ENCODE measurements around the gene PKNOX2.

Gene PKNOX2

DNA sequence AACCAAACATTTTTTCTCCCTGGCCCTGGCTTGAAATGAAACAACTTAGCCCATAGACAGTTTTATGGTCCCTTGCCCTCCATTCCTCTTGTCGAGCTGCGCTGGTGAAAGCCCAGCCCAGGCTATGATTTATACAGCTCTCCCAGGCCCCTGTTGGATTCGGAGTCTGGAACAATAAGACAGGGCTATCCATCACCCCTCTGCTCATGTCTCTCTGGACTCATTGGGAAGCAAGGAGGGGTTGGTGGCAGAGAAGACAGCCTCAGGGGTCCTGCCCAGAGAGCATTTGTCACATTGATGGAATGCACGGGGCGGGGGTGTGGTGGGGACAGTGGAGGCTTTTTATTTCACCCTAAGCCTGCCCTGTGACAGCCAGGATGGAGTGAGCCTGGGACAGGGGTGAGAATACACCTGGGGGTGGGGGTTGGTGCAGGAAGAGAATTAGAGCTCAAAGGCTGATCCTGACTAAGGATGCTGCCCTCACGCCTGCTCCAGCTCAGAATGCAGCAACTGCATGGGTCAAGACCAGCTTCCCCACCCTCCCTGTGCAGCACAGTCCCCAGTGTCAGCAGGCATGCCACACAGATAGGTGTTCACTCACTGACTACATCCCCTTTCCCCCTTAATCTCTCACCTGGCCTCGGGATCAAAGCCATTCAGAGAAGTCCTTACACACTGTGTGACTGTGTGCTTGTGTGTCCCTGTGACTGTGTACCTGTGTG is 10.0 kb upstream of the PKNOX2 start:
- Histone ChIP-seq H3K79me2 (ENCODE audit: insufficient read depth, low read depth) (no peaks in the 10 kb centered on the region), H2AFZ (ENCODE audit: low read depth) (no peak overlapping the region), H4K20me1 (ENCODE audit: insufficient read depth) (no peaks in the 10 kb centered on the region), H3K36me3 (ENCODE audit: insufficient read depth) (no peaks in the 10 kb centered on the region), H3K4me3 (IDR thresholded peaks at IDR 0.05; ENCODE audit: insufficient read depth, low read depth, low read length) (no peak overlapping the region), H3K9ac (no peak overlapping the region), H3K4me2 (no peak overlapping the region), H3K27ac (no peak overlapping the region), H3K27me3 (ENCODE audit: insufficient read depth, low read depth) (no peaks in the 10 kb centered on the region), H3K4me1 (ENCODE audit: low read depth, poor library complexity, severe bottlenecking) (no peaks in the 10 kb centered on the region)
- TF ChIP-seq, protein P1, sequence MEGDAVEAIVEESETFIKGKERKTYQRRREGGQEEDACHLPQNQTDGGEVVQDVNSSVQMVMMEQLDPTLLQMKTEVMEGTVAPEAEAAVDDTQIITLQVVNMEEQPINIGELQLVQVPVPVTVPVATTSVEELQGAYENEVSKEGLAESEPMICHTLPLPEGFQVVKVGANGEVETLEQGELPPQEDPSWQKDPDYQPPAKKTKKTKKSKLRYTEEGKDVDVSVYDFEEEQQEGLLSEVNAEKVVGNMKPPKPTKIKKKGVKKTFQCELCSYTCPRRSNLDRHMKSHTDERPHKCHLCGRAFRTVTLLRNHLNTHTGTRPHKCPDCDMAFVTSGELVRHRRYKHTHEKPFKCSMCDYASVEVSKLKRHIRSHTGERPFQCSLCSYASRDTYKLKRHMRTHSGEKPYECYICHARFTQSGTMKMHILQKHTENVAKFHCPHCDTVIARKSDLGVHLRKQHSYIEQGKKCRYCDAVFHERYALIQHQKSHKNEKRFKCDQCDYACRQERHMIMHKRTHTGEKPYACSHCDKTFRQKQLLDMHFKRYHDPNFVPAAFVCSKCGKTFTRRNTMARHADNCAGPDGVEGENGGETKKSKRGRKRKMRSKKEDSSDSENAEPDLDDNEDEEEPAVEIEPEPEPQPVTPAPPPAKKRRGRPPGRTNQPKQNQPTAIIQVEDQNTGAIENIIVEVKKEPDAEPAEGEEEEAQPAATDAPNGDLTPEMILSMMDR (conservative IDR thresholded peaks at IDR 0.05; ENCODE audit: low read depth, low read length), result no peak

DNA sequence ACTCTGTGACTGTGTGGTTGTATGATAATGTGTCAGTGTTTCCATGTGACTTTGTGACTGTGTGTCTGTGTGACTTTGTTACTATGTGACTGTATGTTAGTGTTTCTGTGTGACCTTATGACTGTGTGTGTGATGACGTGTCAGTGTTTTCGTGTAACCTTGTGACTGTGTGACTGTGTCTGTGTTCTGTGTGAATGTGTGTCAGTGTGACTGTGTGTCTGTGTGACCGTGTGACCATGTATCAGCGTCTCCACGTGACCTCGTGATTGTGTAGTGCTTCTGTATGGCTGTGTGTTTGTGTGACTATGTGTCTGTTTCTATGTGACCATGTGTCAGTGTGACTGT is 9.5 kb upstream of the PKNOX2 start:
- no peaks in the 10 kb centered on the region for H3K4me1 ChIP-seq (ENCODE audit: low read depth, poor library complexity, severe bottlenecking)
- H3K27me3 ChIP-seq (ENCODE audit: insufficient read depth, low read depth), result no peaks in the 10 kb centered on the region
- no peak overlapping the region for H3K27ac ChIP-seq
- H4K20me1 ChIP-seq (ENCODE audit: insufficient read depth), result no peaks in the 10 kb centered on the region
- no peak overlapping the region for H3K4me2 ChIP-seq
- H2AFZ ChIP-seq (ENCODE audit: low read depth), result no peak overlapping the region
- H3K79me2 ChIP-seq (ENCODE audit: insufficient read depth, low read depth), result no peaks in the 10 kb centered on the region
- TF ChIP-seq, protein P1 (conservative IDR thresholded peaks at IDR 0.05; ENCODE audit: low read depth, low read length), result no peak
- H3K4me3 ChIP-seq (IDR thresholded peaks at IDR 0.05; ENCODE audit: insufficient read depth, low read depth, low read length), result no peak overlapping the region
- H3K9ac ChIP-seq, result no peak overlapping the region
- H3K36me3 ChIP-seq (ENCODE audit: insufficient read depth), result no peaks in the 10 kb centered on the region

GRCh38 chr11:125155767-125156166 is 8.8 kb upstream of the PKNOX2 start:
- Histone ChIP-seq H2AFZ (ENCODE audit: low read depth) (no peak overlapping the region), H3K9ac (no peak overlapping the region), H3K27ac (no peak overlapping the region), H3K4me1 (ENCODE audit: low read depth, poor library complexity, severe bottlenecking) (no peaks in the 10 kb centered on the region), H3K27me3 (ENCODE audit: insufficient read depth, low read depth) (no peaks in the 10 kb centered on the region), H3K79me2 (ENCODE audit: insufficient read depth, low read depth) (no peaks in the 10 kb centered on the region), H3K4me3 (IDR thresholded peaks at IDR 0.05; ENCODE audit: insufficient read depth, low read depth, low read length) (no peak overlapping the region), H3K36me3 (ENCODE audit: insufficient read depth) (no peaks in the 10 kb centered on the region), H3K4me2 (no peak overlapping the region), H4K20me1 (ENCODE audit: insufficient read depth) (no peaks in the 10 kb centered on the region)
- TF ChIP-seq, protein P1 (conservative IDR thresholded peaks at IDR 0.05; ENCODE audit: low read depth, low read length), result no peak

DNA sequence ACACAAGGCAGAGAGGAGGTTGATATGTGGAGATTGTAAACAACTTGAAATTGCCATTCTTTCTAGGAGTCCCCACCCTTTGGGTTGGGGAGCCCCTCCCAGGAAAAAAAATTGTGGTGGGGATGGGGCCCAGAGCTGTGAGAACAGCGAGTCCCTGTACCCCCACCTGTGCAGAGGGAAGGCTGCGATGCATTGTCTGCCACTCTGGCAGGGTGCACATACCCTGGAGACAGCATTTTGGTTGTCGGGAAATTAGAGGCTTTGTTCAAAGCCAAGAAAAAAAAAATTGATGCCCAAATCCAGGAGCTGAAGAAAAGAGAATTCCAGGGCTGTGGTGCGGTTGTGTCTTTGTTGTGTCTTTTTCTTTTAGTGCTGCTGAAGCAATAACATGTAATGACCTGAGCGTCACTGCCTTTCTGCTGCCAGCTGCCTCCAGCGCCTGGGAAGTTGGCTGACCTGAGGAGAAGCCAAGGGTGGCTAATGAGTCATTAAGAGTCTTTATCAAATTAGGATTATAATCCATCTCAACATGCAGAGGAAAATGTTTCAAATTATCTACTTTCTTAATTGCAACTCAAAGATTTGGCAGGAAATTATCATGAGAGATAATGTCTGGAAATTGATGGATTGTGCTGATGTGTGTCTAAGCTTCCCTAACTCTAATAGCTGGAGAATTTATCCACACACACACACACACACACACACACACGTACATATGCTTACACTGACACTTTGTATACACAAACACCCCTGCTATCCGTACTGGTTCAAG is 8.0 kb upstream of the PKNOX2 start:
- no peak overlapping the region for H3K4me2 ChIP-seq
- H2AFZ ChIP-seq (ENCODE audit: low read depth), result no peak overlapping the region
- H3K4me3 ChIP-seq (IDR thresholded peaks at IDR 0.05; ENCODE audit: insufficient read depth, low read depth, low read length), result no peak overlapping the region
- H4K20me1 ChIP-seq (ENCODE audit: insufficient read depth), result no peaks in the 10 kb centered on the region
- H3K27ac ChIP-seq, result no peak overlapping the region
- TF ChIP-seq, protein P1 (conservative IDR thresholded peaks at IDR 0.05; ENCODE audit: low read depth, low read length), result no peak
- no peaks in the 10 kb centered on the region for H3K79me2 ChIP-seq (ENCODE audit: insufficient read depth, low read depth)
- no peaks in the 10 kb centered on the region for H3K27me3 ChIP-seq (ENCODE audit: insufficient read depth, low read depth)
- H3K9ac ChIP-seq, result no peak overlapping the region
- H3K4me1 ChIP-seq (ENCODE audit: low read depth, poor library complexity, severe bottlenecking), result no peaks in the 10 kb centered on the region
- no peaks in the 10 kb centered on the region for H3K36me3 ChIP-seq (ENCODE audit: insufficient read depth)
